NCI-H2081 (cell line): ENCODE measurements around the gene ZFP57.

ENCODE experiments used
- DNase-seq, 2 experiments: peaks; one replicate each; lab custom pipeline; 2025; lab: John Stamatoyannopoulos, UW

Gene ZFP57

DNA sequence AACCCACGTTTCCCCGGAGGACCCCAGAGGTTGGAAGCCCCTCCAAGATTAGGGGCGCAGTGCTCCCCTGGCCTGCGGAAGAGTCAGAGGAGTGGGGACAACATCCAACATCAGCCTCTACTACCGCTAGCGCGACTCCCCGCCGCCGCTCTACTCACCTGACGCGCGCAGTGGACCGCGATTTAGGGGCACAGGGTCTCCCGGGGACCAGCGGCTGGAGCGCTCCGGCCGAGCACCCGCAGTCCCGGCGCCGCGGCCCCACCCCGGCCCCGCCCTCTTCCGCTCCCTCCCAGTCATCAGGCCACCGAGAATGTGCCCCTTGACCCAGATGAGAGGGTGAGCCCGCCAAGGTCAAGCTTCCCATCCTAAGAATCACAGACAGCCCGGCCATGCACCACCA is at the start of gene ZFP57:
Gene ZFP57 (minus strand): TSS at position 249 of the 400 bp plus-strand sequence. CDS start 4,149 bp downstream, outside the sequence.
- DNase-seq, result no peak

DNA sequence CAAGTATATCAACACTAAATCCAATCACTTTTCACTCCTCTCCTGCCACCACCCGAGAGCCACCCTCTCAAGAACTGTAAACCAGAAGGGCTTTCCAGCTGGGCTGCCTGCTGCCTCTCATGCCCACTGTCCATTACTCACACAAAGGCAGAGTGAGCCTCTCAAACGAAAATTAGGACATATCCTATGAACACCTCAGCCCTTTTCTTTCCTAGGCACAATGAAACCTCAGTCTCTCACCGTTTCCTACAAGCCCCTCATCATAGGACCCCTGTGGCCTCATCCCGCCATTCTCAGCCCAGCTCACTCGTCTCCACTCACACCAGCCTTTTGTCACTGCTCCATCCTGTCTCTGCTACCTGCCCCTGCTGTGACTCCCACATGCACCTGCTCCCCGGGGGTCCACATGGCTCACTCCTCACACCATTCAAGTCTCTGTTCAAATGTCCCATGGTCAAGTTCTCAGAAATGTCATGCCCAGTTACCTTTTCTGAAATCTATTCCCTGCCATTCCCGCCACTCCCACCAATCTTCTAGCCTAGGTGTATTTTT is 49.7 kb upstream of the ZFP57 start:
- no peak for DNase-seq

DNA sequence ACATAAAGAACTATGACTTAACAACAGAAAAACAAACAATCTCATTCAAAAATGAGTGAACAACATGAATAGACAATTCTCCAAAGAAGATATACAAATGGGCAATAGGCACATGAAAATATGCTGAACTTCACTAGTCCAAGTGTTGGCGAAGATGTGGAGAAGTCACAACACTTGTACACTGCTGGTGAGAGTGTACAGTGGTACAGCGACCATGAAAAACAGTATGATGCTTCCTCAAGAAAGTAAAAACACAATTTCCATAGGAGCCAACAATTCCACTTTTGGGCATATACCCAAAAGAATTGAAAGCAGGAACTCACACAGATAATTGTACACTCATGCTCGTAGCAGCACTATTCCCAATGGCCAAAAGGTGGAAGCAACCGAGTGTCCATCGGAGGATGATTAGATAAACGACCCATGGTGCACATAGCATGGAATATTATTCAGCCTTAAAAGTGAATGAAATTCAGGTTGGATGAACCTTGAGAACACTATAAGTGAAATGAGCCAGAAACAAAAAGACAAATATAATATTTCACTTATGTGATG is 48.9 kb upstream of the ZFP57 start:
- no peak for DNase-seq

DNA sequence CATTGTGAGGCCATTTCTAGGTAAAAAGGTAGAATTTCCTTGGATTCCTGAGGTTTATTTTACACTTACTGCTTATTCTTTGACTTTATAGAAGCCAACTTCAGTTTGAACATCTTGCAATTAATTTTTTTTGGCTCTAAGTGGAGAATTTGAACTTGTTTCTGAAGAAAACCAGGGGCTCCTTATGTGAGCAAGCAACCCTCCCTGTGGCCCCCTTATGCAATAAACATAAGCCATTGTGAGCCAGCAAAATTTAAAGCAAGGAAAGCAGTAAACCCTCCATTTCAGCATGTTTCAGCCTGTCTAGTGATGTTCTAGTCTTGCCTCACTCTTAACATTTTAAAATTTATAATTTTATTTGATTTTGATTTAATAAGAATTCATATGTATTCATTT is 47.9 kb upstream of the ZFP57 start:
- DNase-seq, result no peak

DNA sequence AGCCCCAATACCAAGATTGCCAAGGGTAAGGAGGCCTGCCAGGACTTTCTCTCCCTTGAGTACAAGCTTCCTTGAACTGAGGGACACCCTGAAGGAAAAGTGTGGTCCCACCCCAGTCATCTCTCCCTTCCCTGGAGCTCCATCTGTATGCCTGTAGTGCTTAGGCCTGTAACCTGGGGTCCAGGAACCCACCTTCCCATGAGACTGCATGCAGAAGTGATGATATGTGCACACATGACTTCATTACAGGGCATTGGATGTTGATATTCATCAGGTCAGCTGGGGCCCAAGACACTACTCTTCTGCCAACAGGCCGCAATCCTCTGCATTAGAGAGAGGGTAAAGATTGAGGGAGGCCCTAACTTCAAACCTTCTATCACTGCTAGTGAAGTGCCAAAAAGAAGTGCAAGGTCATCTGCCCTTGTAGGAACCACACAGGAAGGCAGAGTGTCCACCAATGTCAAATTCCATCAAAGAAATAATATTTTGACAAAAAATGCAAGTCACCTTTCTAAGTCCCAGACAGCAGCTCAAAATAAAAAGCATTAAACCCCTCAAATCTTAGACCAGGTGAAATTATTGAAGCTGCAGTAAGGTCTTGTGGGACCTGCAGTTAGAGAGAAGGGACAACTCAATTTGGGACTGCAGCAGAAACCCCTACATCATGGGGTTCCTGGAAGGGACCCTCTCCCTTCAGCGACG is 47.4 kb upstream of the ZFP57 start:
- DNase-seq, result no peak

DNA sequence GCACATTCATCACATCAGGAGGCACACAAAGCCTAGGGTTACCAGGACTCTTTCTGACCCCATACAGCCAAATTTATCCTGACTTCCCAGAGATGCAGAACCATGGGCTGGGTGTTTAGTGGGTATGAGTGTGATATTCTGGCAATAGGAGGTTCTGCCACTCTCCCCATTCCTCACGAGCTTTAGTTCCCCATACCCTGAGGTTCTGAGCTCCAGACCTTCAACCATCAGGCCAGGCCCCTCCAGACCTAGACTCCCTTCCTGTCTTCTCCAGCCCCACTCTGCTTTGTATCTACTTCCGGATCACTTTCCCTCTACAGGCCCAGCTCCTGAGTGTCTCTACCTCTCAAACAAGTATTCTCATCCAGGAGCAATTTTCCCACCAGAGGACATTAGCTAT is 46.7 kb upstream of the ZFP57 start:
- DNase-seq, result no peak

DNA sequence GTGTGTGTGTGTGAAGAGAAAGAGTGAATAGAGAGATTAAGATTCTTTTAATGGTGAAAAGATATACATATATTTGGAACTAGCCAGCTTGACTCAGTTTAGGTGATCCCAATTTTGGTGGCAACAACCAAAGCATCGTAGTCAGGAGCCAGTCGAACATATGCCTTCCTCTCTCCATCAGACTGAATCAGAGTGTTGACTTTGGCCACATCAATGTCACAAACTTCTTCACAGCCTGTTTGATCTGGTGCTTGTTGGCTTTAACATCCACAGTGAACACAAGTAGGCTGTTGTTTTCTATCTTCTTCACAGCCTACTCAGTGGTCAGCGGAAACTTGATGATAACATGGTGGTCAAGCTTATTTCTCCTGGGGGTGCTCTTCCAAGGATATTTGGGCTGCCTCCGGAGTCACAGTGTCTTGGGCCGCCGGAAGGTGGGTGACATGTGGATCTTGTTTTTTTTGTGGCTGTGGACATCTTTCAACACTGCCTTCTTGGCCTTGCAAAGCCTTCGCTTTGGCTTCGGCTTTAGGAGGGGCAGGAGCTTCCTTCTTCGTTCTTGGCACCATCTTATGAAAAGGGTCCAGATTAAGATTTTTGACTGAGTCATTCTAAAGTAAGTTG is 45.7 kb upstream of the ZFP57 start:
- no peak for DNase-seq

DNA sequence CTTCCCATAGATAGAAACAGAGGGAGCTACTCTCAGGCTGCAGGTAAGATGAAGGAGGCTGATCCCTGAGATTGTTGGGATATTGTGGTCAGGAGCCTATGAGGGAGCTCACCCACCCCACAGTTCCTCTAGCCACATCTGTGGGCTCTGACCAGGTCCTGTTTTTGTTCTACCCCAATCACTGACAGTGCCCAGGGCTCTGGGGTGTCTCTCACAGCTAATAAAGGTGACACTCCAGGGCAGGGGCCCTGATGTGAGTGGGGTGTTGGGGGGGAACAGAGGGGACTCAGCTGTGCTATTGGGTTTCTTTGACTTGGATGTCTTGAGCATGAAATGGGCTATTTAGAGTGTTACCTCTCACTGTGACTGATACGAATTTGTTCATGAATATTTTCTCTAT is 45.0 kb upstream of the ZFP57 start:
- no peak for DNase-seq

DNA sequence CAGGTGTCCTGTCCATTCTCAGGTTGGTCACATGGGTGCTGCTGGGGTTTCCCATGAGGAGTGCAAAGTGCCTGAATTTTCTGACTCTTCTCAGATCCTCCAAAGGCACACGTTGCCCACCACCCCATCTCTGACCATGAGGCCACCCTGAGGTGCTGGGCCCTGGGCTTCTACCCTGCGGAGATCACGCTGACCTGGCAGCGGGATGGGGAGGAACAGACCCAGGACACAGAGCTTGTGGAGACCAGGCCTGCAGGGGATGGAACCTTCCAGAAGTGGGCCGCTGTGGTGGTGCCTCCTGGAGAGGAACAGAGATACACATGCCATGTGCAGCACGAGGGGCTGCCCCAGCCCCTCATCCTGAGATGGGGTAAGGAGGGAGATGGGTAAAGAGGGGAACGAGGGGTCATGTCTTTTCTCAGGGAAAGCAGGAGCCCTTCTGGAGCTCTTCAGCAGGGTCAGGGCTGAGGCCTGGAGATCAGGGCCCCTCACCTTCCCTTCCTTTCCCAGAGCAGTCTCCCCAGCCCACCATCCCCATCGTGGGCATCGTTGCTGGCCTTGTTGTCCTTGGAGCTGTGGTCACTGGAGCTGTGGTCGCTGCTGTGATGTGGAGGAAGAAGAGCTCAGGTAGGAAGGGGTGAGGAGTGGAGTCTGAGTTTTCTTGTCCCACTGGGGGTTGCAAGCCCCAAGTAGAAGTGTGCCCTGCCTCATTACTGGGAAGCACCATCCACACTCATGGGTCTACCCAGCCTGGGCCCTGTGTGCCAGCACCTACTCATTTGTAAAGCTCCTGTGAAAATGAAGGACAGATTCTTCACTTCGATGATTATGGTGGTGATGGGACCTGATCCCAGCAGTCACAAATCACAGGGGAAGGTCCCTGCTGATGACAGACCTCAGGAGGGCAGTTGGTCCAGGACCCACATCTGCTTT is 44.3 kb upstream of the ZFP57 start:
- DNase-seq, result no peak

DNA sequence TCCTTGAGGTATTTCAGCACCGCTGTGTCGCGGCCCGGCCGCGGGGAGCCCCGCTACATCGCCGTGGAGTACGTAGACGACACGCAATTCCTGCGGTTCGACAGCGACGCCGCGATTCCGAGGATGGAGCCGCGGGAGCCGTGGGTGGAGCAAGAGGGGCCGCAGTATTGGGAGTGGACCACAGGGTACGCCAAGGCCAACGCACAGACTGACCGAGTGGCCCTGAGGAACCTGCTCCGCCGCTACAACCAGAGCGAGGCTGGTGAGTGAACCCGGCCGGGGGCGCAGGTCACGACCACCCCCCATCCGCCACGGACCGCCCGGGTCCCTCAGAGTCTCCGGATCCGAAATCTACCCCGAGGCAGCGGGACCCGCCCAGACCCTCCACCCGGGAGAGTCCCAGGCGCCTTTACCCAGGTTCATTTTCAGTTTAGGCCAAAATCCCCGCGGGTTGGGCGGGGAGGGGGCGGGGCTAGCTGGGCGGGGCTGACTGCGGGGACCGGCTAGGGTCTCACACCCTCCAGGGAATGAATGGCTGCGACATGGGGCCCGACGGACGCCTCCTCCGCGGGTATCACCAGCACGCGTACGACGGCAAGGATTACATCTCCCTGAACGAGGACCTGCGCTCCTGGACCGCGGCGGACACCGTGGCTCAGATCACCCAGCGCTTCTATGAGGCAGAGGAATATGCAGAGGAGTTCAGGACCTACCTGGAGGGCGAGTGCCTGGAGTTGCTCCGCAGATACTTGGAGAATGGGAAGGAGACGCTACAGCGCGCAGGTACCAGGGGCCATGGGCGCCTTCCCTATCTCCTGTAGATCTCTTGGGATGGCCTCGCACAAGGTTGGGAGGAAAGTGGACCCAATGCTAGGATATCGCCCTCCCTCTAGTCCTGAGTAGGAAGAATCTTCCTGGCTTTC is 43.0 kb upstream of the ZFP57 start:
- DNase-seq, result no peak

DNA sequence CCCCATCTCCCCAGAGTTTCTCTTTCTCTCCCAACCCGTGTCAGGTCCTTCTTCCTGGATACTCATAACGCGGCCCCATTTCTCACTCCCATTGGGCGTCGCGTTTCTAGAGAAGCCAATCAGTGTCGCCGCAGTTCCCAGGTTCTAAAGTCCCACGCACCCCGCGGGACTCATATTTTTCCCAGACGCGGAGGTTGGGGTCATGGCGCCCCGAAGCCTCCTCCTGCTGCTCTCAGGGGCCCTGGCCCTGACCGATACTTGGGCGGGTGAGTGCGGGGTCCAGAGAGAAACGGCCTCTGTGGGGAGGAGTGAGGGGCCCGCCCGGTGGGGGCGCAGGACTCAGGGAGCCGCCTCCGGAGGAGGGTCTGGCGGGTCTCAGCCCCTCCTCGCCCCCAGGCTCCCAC is 42.3 kb upstream of the ZFP57 start, which contains the start of gene HLA-F:
Gene HLA-F (plus strand): TSS at position 173 of the 404 bp plus-strand sequence. CDS start 30 bp downstream, at position 203.
- peak; percentile 76 to 83 for DNase-seq

DNA sequence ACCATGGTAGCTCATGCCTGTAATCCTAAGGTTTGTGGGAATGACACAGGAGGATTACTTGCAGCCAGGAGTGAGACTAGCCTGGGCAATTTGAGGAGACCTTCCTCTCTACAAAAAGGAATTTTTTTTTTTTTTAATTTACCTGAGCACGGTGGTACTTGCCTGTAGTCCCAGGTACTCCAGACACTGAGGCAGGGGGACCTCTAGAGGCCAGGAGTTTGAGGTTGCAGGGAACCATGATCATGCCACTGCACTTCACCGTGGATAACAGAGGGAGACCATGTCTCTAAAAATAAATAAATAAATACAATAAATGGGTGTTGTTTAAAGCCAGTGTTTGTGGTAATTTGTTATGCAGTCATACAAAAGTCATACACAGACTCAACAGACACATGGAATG is 39.9 kb upstream of the ZFP57 start:
- DNase-seq, result no peak

DNA sequence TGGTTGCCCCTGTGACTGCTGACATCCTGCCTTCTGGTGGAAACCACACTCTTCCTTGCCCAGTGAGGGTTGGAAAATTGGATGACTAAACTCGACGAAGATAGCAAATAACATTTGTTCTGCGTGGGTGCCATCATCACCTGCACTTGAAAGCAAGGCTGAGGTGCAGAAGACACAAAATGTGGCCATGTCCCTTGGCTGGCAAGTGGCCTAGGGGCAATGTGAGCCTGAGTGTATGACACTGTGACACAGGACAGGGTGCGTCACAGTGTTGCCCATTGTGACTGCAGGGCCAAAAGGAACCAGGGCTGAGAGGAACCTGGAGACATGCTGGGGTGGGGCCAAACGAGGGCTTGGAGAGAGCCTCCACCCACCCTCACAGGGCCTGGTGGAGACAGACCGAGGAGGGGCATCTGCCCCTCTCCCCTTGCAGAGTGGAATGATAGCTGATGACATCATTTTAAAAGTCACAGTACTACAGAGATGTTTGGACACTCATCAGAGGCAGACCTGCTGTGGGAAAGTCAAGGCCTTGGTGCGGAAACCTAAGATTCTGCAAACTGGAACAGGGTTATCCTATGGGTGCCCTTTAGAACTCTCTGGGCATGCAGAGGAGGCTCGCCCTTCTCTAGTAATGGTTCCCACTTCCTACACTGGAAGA is 29.5 kb upstream of the ZFP57 start:
- no peak for DNase-seq

DNA sequence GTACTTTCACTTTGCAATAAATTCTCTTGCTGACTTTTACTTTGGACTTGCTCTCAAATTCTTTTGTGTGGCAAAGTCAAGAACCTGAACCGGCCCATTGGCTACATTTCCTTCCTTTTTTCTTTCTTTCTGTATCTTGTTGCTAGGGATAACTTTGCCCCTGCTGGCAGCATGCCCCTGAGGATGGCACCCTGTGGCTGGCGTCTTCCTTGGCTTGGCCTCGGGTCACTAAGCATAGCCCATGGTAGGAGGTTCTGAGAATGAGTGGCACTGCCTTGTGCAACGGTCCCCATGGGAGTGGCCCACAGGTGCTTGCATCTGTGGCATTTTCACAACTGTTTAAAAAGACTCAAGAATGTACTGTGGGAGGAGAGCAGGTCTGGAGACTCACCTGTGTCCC is 28.2 kb upstream of the ZFP57 start:
- no peak for DNase-seq

DNA sequence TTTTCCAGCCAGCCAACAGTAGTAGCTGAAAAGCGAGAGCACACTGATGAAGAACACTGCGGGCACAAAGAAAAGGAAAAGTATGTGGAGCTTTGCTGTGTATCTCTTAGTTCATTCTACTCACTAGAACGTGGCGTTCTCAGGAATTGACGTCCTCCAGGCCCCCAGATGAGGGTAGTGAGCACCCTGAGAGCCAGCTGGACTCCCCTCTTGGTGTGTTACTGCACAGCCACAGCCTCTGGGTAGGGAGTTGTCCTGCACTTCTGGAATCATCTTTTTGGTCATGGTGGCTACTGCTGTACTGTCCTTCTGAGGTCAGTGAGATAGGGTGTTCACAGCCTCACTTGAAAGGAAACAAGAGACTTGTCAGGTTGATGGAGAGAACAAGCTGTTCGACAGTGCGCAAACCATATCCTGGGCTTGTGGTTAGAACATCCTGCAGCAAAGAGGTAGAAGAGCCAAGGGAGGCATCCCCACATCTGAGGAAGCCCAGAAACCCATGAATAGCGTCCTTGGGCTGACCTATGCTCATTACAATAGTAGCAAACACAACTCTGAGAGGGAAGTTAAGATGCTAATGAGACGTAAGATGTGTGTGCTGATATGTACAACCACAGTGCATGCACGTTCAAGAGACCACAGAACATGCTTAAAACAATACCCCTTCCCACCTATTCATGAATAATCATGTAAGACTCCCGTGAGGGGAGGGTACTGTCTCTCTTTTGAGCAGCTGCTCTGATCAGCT is 27.7 kb upstream of the ZFP57 start:
- DNase-seq, result no peak

DNA sequence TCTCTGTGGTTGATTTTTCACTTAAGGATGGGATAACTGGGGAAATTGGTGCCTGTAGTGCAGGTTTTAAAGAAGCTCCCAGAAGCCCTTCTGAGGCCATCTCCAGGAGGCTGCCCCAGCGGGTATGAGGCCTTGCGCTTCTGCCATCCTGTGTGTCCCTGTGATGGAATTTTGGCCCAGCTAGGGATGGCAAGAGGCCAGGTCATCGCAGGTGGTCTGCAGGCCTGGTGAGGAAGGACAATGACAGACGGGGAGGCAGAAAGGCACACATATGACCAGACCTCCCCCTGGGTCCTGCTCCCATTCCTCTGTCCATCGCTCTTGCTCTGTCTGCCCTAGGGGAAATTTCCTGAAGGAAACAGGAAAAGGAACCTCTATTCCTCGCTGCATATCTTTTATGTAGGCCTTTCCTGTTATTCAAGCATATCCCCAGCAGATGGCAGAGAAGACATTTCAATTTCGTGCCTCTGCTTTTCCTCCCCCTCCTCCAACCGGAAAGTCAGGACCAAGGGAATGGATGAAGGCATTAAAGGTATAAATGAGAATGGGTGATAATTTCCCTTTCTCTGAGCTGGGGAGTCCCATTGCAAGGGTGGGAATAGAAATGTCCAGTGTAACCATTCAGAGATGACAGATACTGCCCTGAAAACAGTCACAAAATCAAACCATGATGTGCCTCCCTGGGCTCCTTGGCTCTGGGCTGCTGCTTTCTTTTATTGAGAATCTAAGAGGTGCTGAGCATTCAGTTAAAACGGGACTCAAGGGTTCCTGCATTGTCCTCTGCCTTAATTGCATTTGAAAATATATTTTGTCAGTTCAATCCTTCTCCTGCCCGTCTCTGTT is 24.7 kb upstream of the ZFP57 start:
- DNase-seq, result peak; percentile 30 to 42

DNA sequence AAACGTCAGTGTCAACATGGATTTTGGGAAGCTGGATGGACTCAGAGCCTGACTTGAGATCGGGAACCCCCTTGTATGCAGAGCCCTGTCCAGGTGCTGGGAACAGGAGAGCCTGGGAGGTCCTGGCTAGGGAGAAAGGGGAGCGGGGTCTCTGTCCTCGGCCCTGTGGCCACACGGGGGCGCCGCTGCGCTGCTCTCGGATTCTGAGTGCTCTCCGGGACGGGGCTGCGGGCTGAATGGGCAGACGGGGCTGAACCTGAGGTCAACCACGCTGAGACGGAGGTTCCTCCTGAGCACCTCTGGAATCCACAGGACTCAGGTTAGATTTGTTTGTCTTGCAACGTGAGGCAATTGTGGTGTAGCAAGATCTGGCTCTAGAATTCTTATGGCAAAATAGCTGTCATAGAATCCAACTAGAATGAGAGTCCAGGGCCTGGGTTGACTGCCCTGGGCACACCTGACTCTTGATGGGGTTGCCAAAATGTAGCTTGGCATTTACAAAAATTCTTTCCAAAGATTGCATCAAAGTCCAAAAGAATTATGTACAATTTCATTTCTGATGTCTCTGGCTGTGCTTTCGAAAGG is 21.7 kb upstream of the ZFP57 start:
- DNase-seq, result peak; percentile 28 to 41
